ENCODE data around the gene SOX3. TPM values are rescaled to one million over a fixed set of nuclear protein-coding genes. Genes with fewer than 3 reads are reported as not detected.

SOX3 gene
- total RNA-seq (2021; fragmentation: NEBNext Ultra II Directional; extraction: Animal tissue kit (Norgen Biotek cat#: 25700)) (38.9 and 41.0 TPM in 2 replicates), polyA plus RNA-seq (2011; rRNA removed) (10.4 and 19.2 TPM in 2 replicates), polyA minus RNA-seq (2011; rRNA and poly(A)+ RNA removed) (1.4 and 2.6 TPM in 2 replicates)
- 12.2 TPM for polyA plus RNA-seq (2011; cell fraction: cytosol; rRNA removed)
- polyA plus RNA-seq (2011; cell fraction: nucleus; rRNA removed) = 19.5 TPM
- polyA plus RNA-seq (2012, experiment 1 of 2) = 19.4 to 28.4 TPM (median 23.7 TPM) in 4 replicates
- polyA plus RNA-seq (2012, experiment 2 of 2) = 26.4 TPM
- 22.8 TPM for polyA plus RNA-seq (2013, experiment 1 of 2)
- 20.6 TPM for polyA plus RNA-seq (2013, experiment 2 of 2)
- polyA minus RNA-seq (2011; cell fraction: cytosol; rRNA and poly(A)+ RNA removed) = 17.5 TPM
- polyA minus RNA-seq (2011; cell fraction: nucleus; rRNA and poly(A)+ RNA removed) = 15.2 TPM
- long read RNA-seq, experiment 1, transcript SOX3-201 (1 exons, 2,132 nt) = major isoform, 62 of 63 reads
- long read RNA-seq, experiment 1, partial matches to known transcripts = 0 of 63 reads
- long read RNA-seq, experiment 1, other reads (novel, unspliced or antisense) = 1 of 63 reads
- long read RNA-seq, experiment 2 = 0 reads

- DNase-seq (ENCODE audit: low read depth in 1 of 2, low spot score in 2 of 2) (peak in 1 of 2 experiments; percentile 77), FAIRE-seq (peak; percentile 88)
- Histone ChIP-seq H4K8ac (ENCODE audit: extremely low read depth, insufficient read depth, low read length) (peak within 1 kb of the TSS; percentile 79; the same call in 1 of the 2 replicates), H3K79me2 (ENCODE audit: control insufficient read depth in 1 of 2, insufficient read depth in 2 of 2, low read length in 2 of 2) (peaks cover 0 to 3% of the 10 kb centered on the region in 2 experiments; a peak in 1 of 4 replicates), H2BK12ac (ENCODE audit: low read depth, low read length) (no peak within 1 kb of the TSS), H3K9me3 (ENCODE audit: insufficient read depth in 2 of 2, low read depth in 1 of 2, low read length in 1 of 2) (no peaks in the 10 kb centered on the region), H3K23me2 (ENCODE audit: low read depth, low read length) (peaks cover 16% of the 10 kb centered on the region; the same call in 1 of the 2 replicates), H3K14ac (ENCODE audit: insufficient read length) (no peak within 1 kb of the TSS), H2BK15ac (ENCODE audit: low read length) (no peak within 1 kb of the TSS), H3K56ac (replicated peaks; ENCODE audit: insufficient read length, low read depth, low read length) (no peak within 1 kb of the TSS), H3K4me3 (ENCODE audit: extremely low read depth in 1 of 4, insufficient read depth in 2 of 4, low read depth in 3 of 4, low read length in 4 of 4) (peak within 1 kb of the TSS; percentile 52 to 72 (median 60)), H4K5ac (ENCODE audit: insufficient read length, low read depth, low read length) (no peak within 1 kb of the TSS), H3K27ac (ENCODE audit: low read depth, low read length) (no peak within 1 kb of the TSS), H2AK5ac (ENCODE audit: low read depth, low read length) (no peak within 1 kb of the TSS), H3K18ac (ENCODE audit: extremely low read depth, low read length) (no peak within 1 kb of the TSS; the same call in 1 of the 2 replicates), H3K4ac (replicated peaks; ENCODE audit: insufficient read length, low read depth, low read length) (no peak within 1 kb of the TSS), H2BK120ac (replicated peaks; ENCODE audit: low read depth, low read length) (no peak within 1 kb of the TSS), H3K4me2 (ENCODE audit: insufficient read depth in 1 of 2, low read depth in 2 of 2, low read length in 2 of 2) (peak within 1 kb of the TSS; percentile 68 to 84), H2AFZ (ENCODE audit: low read length) (no peak within 1 kb of the TSS; the same call in 1 of the 2 replicates), H3K9ac (replicated peaks in 1 of 4; ENCODE audit: extremely low read depth in 1 of 4, low read depth in 3 of 4, low read length in 3 of 4) (peak within 1 kb of the TSS in 3 of 4 experiments; percentile 9 to 59 (median 47); a peak in 6 of 7 replicates), H3K27me3 (replicated peaks in 1 of 4; ENCODE audit: control insufficient read depth in 3 of 4, extremely low read depth in 1 of 4, insufficient read depth in 3 of 4, low read length in 3 of 4) (peaks cover 15 to 66% (median 42%) of the 10 kb centered on the region in 4 experiments), H3K36me3 (ENCODE audit: control insufficient read depth in 2 of 4, insufficient read depth in 4 of 4, low read length in 3 of 4) (no peaks in the 10 kb centered on the region), H4K20me1 (replicated peaks in 1 of 2; ENCODE audit: control insufficient read depth in 1 of 2, insufficient read depth in 2 of 2, low read length in 2 of 2) (peaks cover 0 to 2% of the 10 kb centered on the region in 2 experiments), H3K4me1 (replicated peaks in 1 of 4; ENCODE audit: control insufficient read depth in 3 of 4, insufficient read depth in 4 of 4, low read length in 3 of 4) (peaks cover 0 to 15% (median 6%) of the 10 kb centered on the region in 4 experiments; a peak in 6 of 7 replicates), H2BK20ac (ENCODE audit: low read length) (no peak within 1 kb of the TSS), H2BK5ac (ENCODE audit: low read depth, low read length) (no peak within 1 kb of the TSS), H3K79me1 (ENCODE audit: low read depth, low read length) (no peaks in the 10 kb centered on the region), H3K23ac (ENCODE audit: insufficient read length) (no peak within 1 kb of the TSS), H4K91ac (replicated peaks; ENCODE audit: insufficient read length, low read length) (no peak within 1 kb of the TSS)
- POLR2A ChIA-PET (ENCODE audit: partially characterized antibody) = interaction anchor here (1.3 to 1.6 kb wide), 4 partner anchors 19 to 65 kb away, joined by 3 to 5 read pairs (median 4); no protein-coding TSS in a partner anchor
- CTCF ChIA-PET (ENCODE audit: partially characterized antibody) = interaction anchor here (0.8 to 1.5 kb wide), 4 partner anchors 7 to 448 kb away, joined by 3 to 6 read pairs (median 3); no protein-coding TSS in a partner anchor
- 0% methylated on average over 27 of the region's 87 CpGs; no CpG with 5 or more reads in 1 of the 2 experiments for WGBS, 2 experiments (ENCODE audit: extremely low coverage in 1 of 2, insufficient coverage in 1 of 2, insufficient read length in 1 of 2, insufficient replicate concordance in 2 of 2, low coverage in 1 of 2, low lambda C conversion rate in 2 of 2, missing lambda C conversion rate in 1 of 2)
- no peak for TF ChIP-seq SIN3A (conservative IDR thresholded peaks at IDR 0.05 in 1 of 2, IDR thresholded peaks at IDR 0.05 in 1 of 2; ENCODE audit: low read depth in 1 of 2, low read length in 2 of 2)
- peak; percentile 53 for TF ChIP-seq PHF8 (conservative IDR thresholded peaks at IDR 0.05; ENCODE audit: low read depth, low read length)
- no peak for TF ChIP-seq NANOG (IDR thresholded peaks at IDR 0.05; ENCODE audit: insufficient read depth, low read depth, low read length, poor library complexity, severe bottlenecking)
- TF ChIP-seq HDAC6 (IDR thresholded peaks at IDR 0.05; ENCODE audit: low read depth, low read length) = no peak
- TF ChIP-seq POLR2A (IDR thresholded peaks at IDR 0.05; ENCODE audit: control extremely low read depth in 1 of 2, low read depth in 2 of 2, low read length in 2 of 2) = peak in 1 of 2 experiments; percentile 91; a peak in 2 of 3 replicates
- TF ChIP-seq BCL11A (IDR thresholded peaks at IDR 0.05; ENCODE audit: low read depth in 2 of 2, low read length in 2 of 2) = no peak
- peak; percentile 67 for TF ChIP-seq SUZ12 (IDR thresholded peaks at IDR 0.05; ENCODE audit: low read length)
Measured at GRCh38 chrX:140504371-140505324, at the start of gene SOX3. Gene SOX3, minus strand, starts transcription at chrX:140505069. Its CDS starts 9 bp downstream, at chrX:140505060.
